WTC11 (cell line): Measurements from ENCODE around the gene CAMSAP3. TPM values are rescaled to one million over a fixed set of nuclear protein-coding genes. Genes with fewer than 3 reads are reported as not detected.
"Not testable (repeated sequence)": the region's sequence is repeated elsewhere in the genome, so short reads cannot be mapped to it uniquely, and the experiment has no call there.

Experiments used
- ATAC-seq: fragments of 200-7000 bp; cut with Tn5 transposase; 2 replicates; pipeline ENCODE4 v1.10.0; 2021; ENCODE audit warnings: mild to moderate bottlenecking, moderate library complexity
- CTCF ChIA-PET: fragments of 300-600 bp; sonication (Branson Sonifier 250); formaldehyde crosslinking; loops from one replicate; lab custom pipeline; 2021; ENCODE audit warnings: antibody characterized with exemption; lab: Charles Lee
- POLR2A ChIA-PET: fragments of 350-600 bp; sonication (Branson Sonifier 250); formaldehyde crosslinking; loops from one replicate; lab custom pipeline; 2021; ENCODE audit warnings: antibody characterized with exemption; lab: Charles Lee
- DNase-seq: peaks from one replicate; pipeline ENCODE4 v3.0.0; 2021; ENCODE audit warnings: low spot score
- H3K27ac Mint-ChIP-seq: 2 replicates; pipeline ENCODE4 v1.8.0; 2021; ENCODE audit warnings: mixed read lengths
- H3K27me3 Mint-ChIP-seq: 2 replicates; pipeline ENCODE4 v1.8.0; 2021; ENCODE audit warnings: low read depth, mild to moderate bottlenecking, moderate library complexity, mixed read lengths
- H3K36me3 Mint-ChIP-seq: 2 replicates; pipeline ENCODE4 v1.8.0; 2021; ENCODE audit warnings: mixed read lengths
- H3K4me1 Mint-ChIP-seq: 2 replicates; pipeline ENCODE4 v1.8.0; 2022; ENCODE audit warnings: mixed read lengths
- H3K4me3 Mint-ChIP-seq: 2 replicates; pipeline ENCODE4 v1.8.0; 2021; ENCODE audit warnings: mild to moderate bottlenecking, moderate library complexity, mixed read lengths
- H3K9me3 Mint-ChIP-seq: 2 replicates; pipeline ENCODE4 v1.8.0; 2021; ENCODE audit warnings: mixed read lengths
- ATF1 ChIP-seq: sonication (generic); formaldehyde crosslinking; IDR thresholded peaks from 2 replicates; pipeline ENCODE4 v1.8.1; 2023; ENCODE audit warnings: mild to moderate bottlenecking, moderate library complexity, missing genetic modification reagents
- EMX1 ChIP-seq: fragments of 250-450 bp; sonication (Bioruptor Pico); IDR thresholded peaks from 2 replicates; pipeline ENCODE4 v1.8.0; 2021; ENCODE audit warnings: mild to moderate bottlenecking
- ESRRA ChIP-seq: sonication (generic); formaldehyde crosslinking; IDR thresholded peaks from 2 replicates; pipeline ENCODE4 v1.8.1; 2022; ENCODE audit warnings: mild to moderate bottlenecking, missing genetic modification reagents, borderline replicate concordance
- GABPB1 ChIP-seq: sonication (generic); formaldehyde crosslinking; IDR thresholded peaks from 2 replicates; pipeline ENCODE4 v1.8.1; 2023; ENCODE audit warnings: mild to moderate bottlenecking, missing genetic modification reagents
- GTF2I ChIP-seq: fragments of 250-450 bp; sonication (Bioruptor Pico); conservative IDR thresholded peaks from 2 replicates; pipeline ENCODE4 v1.4.0; 2021; ENCODE audit warnings: mild to moderate bottlenecking
- HMGA2 ChIP-seq: fragments of 250-450 bp; sonication (Bioruptor Pico); IDR thresholded peaks from 2 replicates; pipeline ENCODE4 v1.4.0; 2021; ENCODE audit warnings: mild to moderate bottlenecking, moderate library complexity
- NR2C2 ChIP-seq: sonication (generic); formaldehyde crosslinking; IDR thresholded peaks from 2 replicates; pipeline ENCODE4 v1.8.0; 2022; ENCODE audit warnings: mild to moderate bottlenecking, missing genetic modification reagents
- RELA ChIP-seq: sonication (generic); formaldehyde crosslinking; IDR thresholded peaks from 2 replicates; pipeline ENCODE4 v1.8.1; 2022; ENCODE audit warnings: missing genetic modification reagents, mild to moderate bottlenecking, borderline replicate concordance
- ZBTB21 ChIP-seq: sonication (generic); formaldehyde crosslinking; IDR thresholded peaks from 2 replicates; pipeline ENCODE4 v1.8.1; 2023; ENCODE audit warnings: mild to moderate bottlenecking, missing genetic modification reagents, borderline replicate concordance
- ZNF138 ChIP-seq: sonication (generic); formaldehyde crosslinking; conservative IDR thresholded peaks from 2 replicates; pipeline ENCODE4 v1.8.1; 2022; ENCODE audit warnings: mild to moderate bottlenecking, moderate library complexity, missing genetic modification reagents
- ZNF232 ChIP-seq: sonication (generic); formaldehyde crosslinking; IDR thresholded peaks from 2 replicates; pipeline ENCODE4 v1.8.0; 2022; ENCODE audit warnings: mild to moderate bottlenecking, missing genetic modification reagents
- ZNF263 ChIP-seq: sonication (generic); formaldehyde crosslinking; IDR thresholded peaks from 2 replicates; pipeline ENCODE4 v1.8.1; 2022; ENCODE audit warnings: low read depth, mild to moderate bottlenecking, moderate library complexity, missing genetic modification reagents
- total RNA-seq: library from RNA; stranded (reverse); gene quantifications from 3 replicates; pipeline ENCODE4 v1.2.3, GENCODE V29; 2021
- TF ChIP-seq, protein P1 (sequence below): sonication (generic); formaldehyde crosslinking; IDR thresholded peaks from 2 replicates; pipeline ENCODE4 v1.8.1; 2023; ENCODE audit warnings: mild to moderate bottlenecking, missing genetic modification reagents, moderate library complexity
- TF ChIP-seq, protein P2 (sequence below): sonication (generic); formaldehyde crosslinking; IDR thresholded peaks from 2 replicates; pipeline ENCODE4 v1.8.1; 2023; ENCODE audit warnings: mild to moderate bottlenecking, moderate library complexity, missing genetic modification reagents
- TF ChIP-seq, protein P3 (sequence below): fragments of 250-450 bp; sonication (Bioruptor Pico); IDR thresholded peaks from 2 replicates; pipeline ENCODE4 v1.9.0; 2021; ENCODE audit warnings: moderate library complexity, mild to moderate bottlenecking, inconsistent platforms, borderline replicate concordance
- TF ChIP-seq, protein P4 (sequence below): fragments of 250-450 bp; sonication (Bioruptor Pico); IDR thresholded peaks from 2 replicates; pipeline ENCODE4 v1.8.0; 2021; ENCODE audit warnings: mild to moderate bottlenecking
- TF ChIP-seq, protein P5 (sequence below): sonication (generic); formaldehyde crosslinking; IDR thresholded peaks from 2 replicates; pipeline ENCODE4 v1.8.1; 2022; ENCODE audit warnings: low read depth, mild to moderate bottlenecking, moderate library complexity, missing genetic modification reagents, borderline replicate concordance
- TF ChIP-seq, protein P6 (sequence below): fragments of 200-600 bp; IDR thresholded peaks from 2 replicates; pipeline ENCODE4 v1.8.0; 2022; ENCODE audit warnings: antibody characterized with exemption
- TF ChIP-seq, protein P7 (sequence below): sonication (generic); formaldehyde crosslinking; IDR thresholded peaks from 2 replicates; pipeline ENCODE4 v1.8.1; 2023; ENCODE audit warnings: mild to moderate bottlenecking, missing genetic modification reagents, moderate library complexity

The CAMSAP3 gene
- total RNA-seq, 1 experiment from 2014 or later: 27.8 TPM

DNA sequence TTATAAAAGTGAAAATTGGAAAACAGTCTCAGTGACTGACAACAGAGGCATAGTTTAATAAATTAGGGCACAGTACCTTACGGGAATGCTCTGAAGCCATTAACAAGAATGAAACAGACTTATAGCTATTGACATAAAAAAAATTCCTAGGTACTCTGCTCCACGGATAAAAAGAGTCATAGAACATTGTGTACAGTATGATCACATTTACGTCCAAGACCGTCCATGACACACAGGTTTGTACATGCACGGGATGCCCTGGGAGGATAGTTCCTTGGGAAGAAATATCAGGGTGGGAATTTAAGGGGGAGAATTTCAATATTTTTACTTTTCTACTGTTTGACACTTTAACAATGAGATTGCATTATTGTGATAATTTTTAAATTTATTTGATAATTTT, 24.9 kb upstream of the CAMSAP3 start:
- Mint-ChIP-seq H3K27me3 (no peaks in the 10 kb centered on the region), H3K4me3 (no peak overlapping the region), H3K9me3 (no peaks in the 10 kb centered on the region), H3K27ac (no peak overlapping the region), H3K4me1 (no peaks in the 10 kb centered on the region), H3K36me3 (no peaks in the 10 kb centered on the region)
- ChIA-PET CTCF (interaction anchor here (0.7 to 1.0 kb wide), 2 partner anchors 20 to 229 kb away, joined by 3 to 4 read pairs; no protein-coding TSS in a partner anchor), POLR2A (interaction anchor here (0.7 kb wide), 1 partner anchor 230 kb away, joined by 6 read pairs; no protein-coding TSS in a partner anchor)
- no peak for TF ChIP-seq NR2C2
- no peak for DNase-seq
- no peak for ATAC-seq

DNA sequence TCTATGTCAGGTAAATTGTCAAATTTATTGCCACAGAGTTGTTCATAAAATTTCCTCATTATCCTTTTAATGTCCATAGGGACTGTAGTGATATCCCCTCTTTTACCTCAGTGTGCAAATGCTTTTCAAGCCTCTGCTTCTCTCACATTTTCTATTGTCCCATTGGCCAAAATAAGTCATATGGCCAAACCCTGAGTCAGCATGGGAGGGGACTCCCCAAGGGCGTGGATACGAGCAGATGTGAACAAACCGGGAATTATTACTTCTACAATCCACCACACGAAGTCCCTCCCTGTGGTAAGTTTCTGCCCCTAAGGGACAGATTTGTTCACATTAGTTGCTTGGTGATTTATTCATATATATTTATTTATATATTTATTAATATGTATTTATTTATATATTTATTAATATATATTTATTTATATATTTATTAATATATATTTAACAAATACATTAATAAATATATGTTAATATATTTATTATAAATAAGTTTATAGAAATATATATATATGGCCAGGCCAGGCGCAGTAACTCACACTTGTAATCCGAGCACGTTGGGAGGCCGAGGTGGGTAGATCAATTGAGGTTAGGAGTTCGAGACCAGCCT, 20.1 kb upstream of the CAMSAP3 start:
- H3K9me3 Mint-ChIP-seq: no peaks in the 10 kb centered on the region
- no peak overlapping the region for H3K27ac Mint-ChIP-seq
- CTCF ChIA-PET: no interaction called here
- DNase-seq (no peak), ATAC-seq (no peak)
- TF ChIP-seq, protein P1, sequence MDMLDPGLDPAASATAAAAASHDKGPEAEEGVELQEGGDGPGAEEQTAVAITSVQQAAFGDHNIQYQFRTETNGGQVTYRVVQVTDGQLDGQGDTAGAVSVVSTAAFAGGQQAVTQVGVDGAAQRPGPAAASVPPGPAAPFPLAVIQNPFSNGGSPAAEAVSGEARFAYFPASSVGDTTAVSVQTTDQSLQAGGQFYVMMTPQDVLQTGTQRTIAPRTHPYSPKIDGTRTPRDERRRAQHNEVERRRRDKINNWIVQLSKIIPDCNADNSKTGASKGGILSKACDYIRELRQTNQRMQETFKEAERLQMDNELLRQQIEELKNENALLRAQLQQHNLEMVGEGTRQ (CRISPR knock-in tag): 0 out of 2 replicates have a peak, but pooled peaks have one; percentile 7
- TF ChIP-seq, protein P2, sequence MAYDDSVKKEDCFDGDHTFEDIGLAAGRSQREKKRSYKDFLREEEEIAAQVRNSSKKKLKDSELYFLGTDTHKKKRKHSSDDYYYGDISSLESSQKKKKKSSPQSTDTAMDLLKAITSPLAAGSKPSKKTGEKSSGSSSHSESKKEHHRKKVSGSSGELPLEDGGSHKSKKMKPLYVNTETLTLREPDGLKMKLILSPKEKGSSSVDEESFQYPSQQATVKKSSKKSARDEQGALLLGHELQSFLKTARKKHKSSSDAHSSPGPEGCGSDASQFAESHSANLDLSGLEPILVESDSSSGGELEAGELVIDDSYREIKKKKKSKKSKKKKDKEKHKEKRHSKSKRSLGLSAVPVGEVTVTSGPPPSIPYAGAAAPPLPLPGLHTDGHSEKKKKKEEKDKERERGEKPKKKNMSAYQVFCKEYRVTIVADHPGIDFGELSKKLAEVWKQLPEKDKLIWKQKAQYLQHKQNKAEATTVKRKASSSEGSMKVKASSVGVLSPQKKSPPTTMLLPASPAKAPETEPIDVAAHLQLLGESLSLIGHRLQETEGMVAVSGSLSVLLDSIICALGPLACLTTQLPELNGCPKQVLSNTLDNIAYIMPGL (CRISPR knock-in tag): no peak
- TF ChIP-seq HMGA2 (CRISPR knock-in tag): peak; percentile 97
- no peaks in the 10 kb centered on the region for H3K36me3 Mint-ChIP-seq
- peaks cover 24% of the 10 kb centered on the region for H3K27me3 Mint-ChIP-seq
- no peaks in the 10 kb centered on the region for H3K4me1 Mint-ChIP-seq
- POLR2A ChIA-PET: no interaction called here
- no peak overlapping the region for H3K4me3 Mint-ChIP-seq

DNA sequence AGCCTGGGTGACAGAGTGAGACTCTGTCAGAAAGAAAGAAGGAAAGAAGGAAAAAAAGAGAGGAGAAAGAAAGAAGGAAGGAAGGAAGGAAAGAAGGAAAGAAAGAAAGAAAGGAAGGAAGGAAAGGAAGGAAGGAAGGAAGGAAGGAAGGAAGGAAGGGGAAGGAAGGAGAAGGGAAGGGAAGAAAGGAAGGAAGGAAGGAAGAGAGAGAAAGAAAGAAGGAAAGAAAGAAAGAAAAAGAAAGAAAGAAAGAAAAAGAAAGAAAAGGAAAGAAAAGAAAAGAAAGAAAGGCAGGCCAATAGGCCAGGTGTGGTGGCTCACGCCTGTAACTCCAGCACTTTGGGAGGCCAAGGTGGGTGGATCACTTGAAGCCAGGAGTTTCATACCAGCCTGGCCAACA, 18.2 kb upstream of the CAMSAP3 start:
- H3K27ac Mint-ChIP-seq, H3K4me3 Mint-ChIP-seq, DNase-seq, H3K4me1 Mint-ChIP-seq, H3K36me3 Mint-ChIP-seq, ATAC-seq, POLR2A ChIA-PET, H3K9me3 Mint-ChIP-seq: not testable (repeated sequence)
- H3K27me3 Mint-ChIP-seq: peaks cover 24% of the 10 kb centered on the region
- CTCF ChIA-PET: interaction anchor here (1.2 to 12.1 kb wide), 2 partner anchors 9 to 103 kb away, joined by 3 to 73 read pairs; partner anchors contain the start of gene TRAPPC5

DNA sequence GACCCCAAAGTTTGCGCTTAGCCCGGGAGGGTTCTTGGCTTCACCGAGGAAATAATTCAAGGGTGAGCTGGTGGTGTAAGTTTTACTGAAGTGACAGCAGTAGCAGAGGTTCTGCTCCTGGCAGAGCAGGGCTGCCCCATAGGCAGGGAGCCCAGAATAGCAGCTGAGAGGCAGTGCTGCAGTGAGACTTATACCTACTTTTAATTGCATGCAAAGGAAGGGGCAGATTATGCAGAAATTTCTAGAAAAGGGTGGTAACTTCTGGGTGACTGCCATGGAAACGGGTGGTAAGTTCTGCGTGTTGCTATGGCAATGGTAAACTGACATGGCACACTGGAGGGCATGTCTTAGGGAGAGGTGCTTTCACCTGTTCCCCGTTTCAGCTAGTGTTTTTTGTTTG, 17.5 kb upstream of the CAMSAP3 start:
- H3K9me3 Mint-ChIP-seq: no peaks in the 10 kb centered on the region
- H3K36me3 Mint-ChIP-seq: no peaks in the 10 kb centered on the region
- DNase-seq (no peak), ATAC-seq (no peak)
- H3K4me1 Mint-ChIP-seq: no peaks in the 10 kb centered on the region
- no peak overlapping the region for H3K27ac Mint-ChIP-seq
- ChIA-PET POLR2A (no interaction called here), CTCF (interaction anchor here (1.2 to 12.1 kb wide), 2 partner anchors 10 to 103 kb away, joined by 3 to 73 read pairs; partner anchors contain the start of gene TRAPPC5)
- no peak overlapping the region for H3K4me3 Mint-ChIP-seq
- H3K27me3 Mint-ChIP-seq: peaks cover 25% of the 10 kb centered on the region
- TF ChIP-seq GTF2I (CRISPR knock-in tag): no peak
- TF ChIP-seq GABPB1: no peak
- TF ChIP-seq ZNF138 (CRISPR knock-in tag): no peak
- TF ChIP-seq ZBTB21 (CRISPR knock-in tag): no peak
- TF ChIP-seq, protein P3, sequence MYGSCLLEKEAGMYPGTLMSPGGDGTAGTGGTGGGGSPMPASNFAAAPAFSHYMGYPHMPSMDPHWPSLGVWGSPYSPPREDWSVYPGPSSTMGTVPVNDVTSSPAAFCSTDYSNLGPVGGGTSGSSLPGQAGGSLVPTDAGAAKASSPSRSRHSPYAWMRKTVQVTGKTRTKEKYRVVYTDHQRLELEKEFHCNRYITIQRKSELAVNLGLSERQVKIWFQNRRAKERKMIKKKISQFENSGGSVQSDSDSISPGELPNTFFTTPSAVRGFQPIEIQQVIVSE (CRISPR knock-in tag): no peak
- no peak for TF ChIP-seq ATF1 (CRISPR knock-in tag)
- no peak for TF ChIP-seq RELA
- no peak for TF ChIP-seq ZNF232 (CRISPR knock-in tag)
- TF ChIP-seq, protein P4, sequence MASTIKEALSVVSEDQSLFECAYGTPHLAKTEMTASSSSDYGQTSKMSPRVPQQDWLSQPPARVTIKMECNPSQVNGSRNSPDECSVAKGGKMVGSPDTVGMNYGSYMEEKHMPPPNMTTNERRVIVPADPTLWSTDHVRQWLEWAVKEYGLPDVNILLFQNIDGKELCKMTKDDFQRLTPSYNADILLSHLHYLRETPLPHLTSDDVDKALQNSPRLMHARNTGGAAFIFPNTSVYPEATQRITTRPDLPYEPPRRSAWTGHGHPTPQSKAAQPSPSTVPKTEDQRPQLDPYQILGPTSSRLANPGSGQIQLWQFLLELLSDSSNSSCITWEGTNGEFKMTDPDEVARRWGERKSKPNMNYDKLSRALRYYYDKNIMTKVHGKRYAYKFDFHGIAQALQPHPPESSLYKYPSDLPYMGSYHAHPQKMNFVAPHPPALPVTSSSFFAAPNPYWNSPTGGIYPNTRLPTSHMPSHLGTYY (CRISPR knock-in tag): no peak
- TF ChIP-seq, protein P5, sequence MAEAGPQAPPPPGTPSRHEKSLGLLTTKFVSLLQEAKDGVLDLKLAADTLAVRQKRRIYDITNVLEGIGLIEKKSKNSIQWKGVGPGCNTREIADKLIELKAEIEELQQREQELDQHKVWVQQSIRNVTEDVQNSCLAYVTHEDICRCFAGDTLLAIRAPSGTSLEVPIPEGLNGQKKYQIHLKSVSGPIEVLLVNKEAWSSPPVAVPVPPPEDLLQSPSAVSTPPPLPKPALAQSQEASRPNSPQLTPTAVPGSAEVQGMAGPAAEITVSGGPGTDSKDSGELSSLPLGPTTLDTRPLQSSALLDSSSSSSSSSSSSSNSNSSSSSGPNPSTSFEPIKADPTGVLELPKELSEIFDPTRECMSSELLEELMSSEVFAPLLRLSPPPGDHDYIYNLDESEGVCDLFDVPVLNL (CRISPR knock-in tag): no peak
- TF ChIP-seq ESRRA: no peak
- TF ChIP-seq ZNF263 (CRISPR knock-in tag): no peak
- TF ChIP-seq, protein P6, sequence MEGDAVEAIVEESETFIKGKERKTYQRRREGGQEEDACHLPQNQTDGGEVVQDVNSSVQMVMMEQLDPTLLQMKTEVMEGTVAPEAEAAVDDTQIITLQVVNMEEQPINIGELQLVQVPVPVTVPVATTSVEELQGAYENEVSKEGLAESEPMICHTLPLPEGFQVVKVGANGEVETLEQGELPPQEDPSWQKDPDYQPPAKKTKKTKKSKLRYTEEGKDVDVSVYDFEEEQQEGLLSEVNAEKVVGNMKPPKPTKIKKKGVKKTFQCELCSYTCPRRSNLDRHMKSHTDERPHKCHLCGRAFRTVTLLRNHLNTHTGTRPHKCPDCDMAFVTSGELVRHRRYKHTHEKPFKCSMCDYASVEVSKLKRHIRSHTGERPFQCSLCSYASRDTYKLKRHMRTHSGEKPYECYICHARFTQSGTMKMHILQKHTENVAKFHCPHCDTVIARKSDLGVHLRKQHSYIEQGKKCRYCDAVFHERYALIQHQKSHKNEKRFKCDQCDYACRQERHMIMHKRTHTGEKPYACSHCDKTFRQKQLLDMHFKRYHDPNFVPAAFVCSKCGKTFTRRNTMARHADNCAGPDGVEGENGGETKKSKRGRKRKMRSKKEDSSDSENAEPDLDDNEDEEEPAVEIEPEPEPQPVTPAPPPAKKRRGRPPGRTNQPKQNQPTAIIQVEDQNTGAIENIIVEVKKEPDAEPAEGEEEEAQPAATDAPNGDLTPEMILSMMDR: no peak
- TF ChIP-seq, protein P7, sequence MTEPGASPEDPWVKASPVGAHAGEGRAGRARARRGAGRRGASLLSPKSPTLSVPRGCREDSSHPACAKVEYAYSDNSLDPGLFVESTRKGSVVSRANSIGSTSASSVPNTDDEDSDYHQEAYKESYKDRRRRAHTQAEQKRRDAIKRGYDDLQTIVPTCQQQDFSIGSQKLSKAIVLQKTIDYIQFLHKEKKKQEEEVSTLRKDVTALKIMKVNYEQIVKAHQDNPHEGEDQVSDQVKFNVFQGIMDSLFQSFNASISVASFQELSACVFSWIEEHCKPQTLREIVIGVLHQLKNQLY (CRISPR knock-in tag): no peak
- no peak for TF ChIP-seq EMX1 (CRISPR knock-in tag)
